Endodermal cell (in vitro differentiated cells): Measurements from ENCODE around the gene BEND7. TPM values are rescaled to one million over a fixed set of nuclear protein-coding genes. Genes with fewer than 3 reads are reported as not detected.

Experiments
- DNase-seq: peaks from one replicate; pipeline ENCODE4 v3.0.0-alpha.2; 2017
- H3K27ac ChIP-seq: 2 replicates; pipeline ENCODE4 v1.5.1; 2013; ENCODE audit warnings: mild to moderate bottlenecking, low read depth, low read length, moderate library complexity
- H3K27me3 ChIP-seq: 2 replicates; pipeline ENCODE4 v1.6.1; 2013; ENCODE audit warnings: mild to moderate bottlenecking, low read length, moderate library complexity; ENCODE audit not compliant: insufficient read depth, control insufficient read depth, poor library complexity, severe bottlenecking
- H3K36me3 ChIP-seq: 2 replicates; pipeline ENCODE4 v1.7.0; 2013; ENCODE audit warnings: mild to moderate bottlenecking, low read length, moderate library complexity; ENCODE audit not compliant: control insufficient read depth, insufficient read depth
- H3K4me1 ChIP-seq: one replicate; pipeline ENCODE4 v1.7.0; 2013; ENCODE audit warnings: low read length; ENCODE audit not compliant: control insufficient read depth, insufficient read depth
- H3K4me3 ChIP-seq: 2 replicates; pipeline ENCODE4 v1.5.1; 2013; ENCODE audit warnings: mild to moderate bottlenecking, low read length, moderate library complexity
- H3K9ac ChIP-seq: 2 replicates; pipeline ENCODE4 v1.6.1; 2013; ENCODE audit warnings: mild to moderate bottlenecking, low read length, moderate library complexity; ENCODE audit not compliant: poor library complexity, severe bottlenecking; ENCODE audit errors: extremely low read depth
- H3K9me3 ChIP-seq: 2 replicates; pipeline ENCODE4 v1.6.1; 2013; ENCODE audit warnings: mild to moderate bottlenecking, low read length, moderate library complexity; ENCODE audit not compliant: control insufficient read depth
- H3K27ac Mint-ChIP-seq: 2 replicates; pipeline ENCODE4 v1.8.0; 2020; ENCODE audit warnings: mixed read lengths
- H3K27me3 Mint-ChIP-seq: 2 replicates; pipeline ENCODE4 v1.8.0; 2021; ENCODE audit warnings: mild to moderate bottlenecking, mixed read lengths; ENCODE audit not compliant: insufficient read depth
- H3K36me3 Mint-ChIP-seq: 2 replicates; pipeline ENCODE4 v1.8.0; 2020; ENCODE audit warnings: low read depth, mixed read lengths
- H3K4me1 Mint-ChIP-seq: 2 replicates; pipeline ENCODE4 v1.8.0; 2020; ENCODE audit warnings: mixed read lengths
- H3K4me3 Mint-ChIP-seq: 2 replicates; pipeline ENCODE4 v1.8.0; 2020; ENCODE audit warnings: mild to moderate bottlenecking, moderate library complexity, mixed read lengths
- H3K9me3 Mint-ChIP-seq: 2 replicates; pipeline ENCODE4 v1.8.0; 2020; ENCODE audit warnings: mild to moderate bottlenecking, mixed read lengths
- CTCF ChIP-seq: fragments of 200-600 bp; sonication (generic); conservative IDR thresholded peaks from 2 replicates; pipeline ENCODE4 v1.5.0; 2021; ENCODE audit warnings: antibody characterized with exemption, mild to moderate bottlenecking
- WGBS, 2 experiments: methylation state at CpG; one replicate each; pipeline versions ENCODE4 v1.1.5 to v1.1.7; 2013; ENCODE audit warnings: missing lambda C conversion rate in 2 of 2, mixed read lengths in 1 of 2; ENCODE audit not compliant: insufficient coverage in 1 of 2, insufficient read length in 1 of 2; 5-methylcytosine and 5-hydroxymethylcytosine counted together
- total RNA-seq, 2 donors: library from RNA; stranded (reverse); fragmentation: NEBNext Ultra II Directional in 1 of 2; extraction: Animal tissue kit (Norgen Biotek cat#: 25700) in 1 of 2; gene quantifications; 2 replicates in 1 of 2; 3 replicates in 1 of 2; pipeline ENCODE4 v1.2.1, GENCODE V29; 2021

The BEND7 gene
- total RNA-seq, 2 donors from 2014 or later: 5.3 to 5.7 TPM

GRCh38 chr10:13517675-13518074, 11.1 kb downstream of the BEND7 start:
- Histone ChIP-seq H3K36me3 (no peaks in the 10 kb centered on the region), H3K4me1 (no peaks in the 10 kb centered on the region), H3K27ac (no peak overlapping the region), H3K9me3 (no peaks in the 10 kb centered on the region), H3K27me3 (peaks cover 25% of the 10 kb centered on the region), H3K9ac (no peak overlapping the region), H3K4me3 (no peak overlapping the region)
- WGBS, 2 experiments: 91 to 94% methylated on average over 10 of the region's 10 CpGs
- H3K4me1 Mint-ChIP-seq: peaks cover 8% of the 10 kb centered on the region
- H3K9me3 Mint-ChIP-seq: no peaks in the 10 kb centered on the region
- no peak for TF ChIP-seq CTCF
- no peak overlapping the region for H3K27ac Mint-ChIP-seq
- H3K4me3 Mint-ChIP-seq: no peak overlapping the region
- no peaks in the 10 kb centered on the region for H3K36me3 Mint-ChIP-seq
- peaks cover 23% of the 10 kb centered on the region for H3K27me3 Mint-ChIP-seq
- no peak for DNase-seq

GRCh38 chr10:13516176-13516575, 12.6 kb downstream of the BEND7 start:
- WGBS, 2 experiments: 87 to 94% methylated on average over 3 to 13 of the region's 13 CpGs

GRCh38 chr10:13515467-13515866, 13.3 kb downstream of the BEND7 start:
- TF ChIP-seq CTCF: no peak
- Histone ChIP-seq H3K9me3 (no peaks in the 10 kb centered on the region), H3K9ac (no peak overlapping the region), H3K4me3 (no peak overlapping the region), H3K27me3 (peaks cover 4% of the 10 kb centered on the region), H3K27ac (no peak overlapping the region), H3K4me1 (no peaks in the 10 kb centered on the region), H3K36me3 (no peaks in the 10 kb centered on the region)
- H3K9me3 Mint-ChIP-seq: no peaks in the 10 kb centered on the region
- H3K27ac Mint-ChIP-seq: no peak overlapping the region
- no peaks in the 10 kb centered on the region for H3K36me3 Mint-ChIP-seq
- 94 to 100% methylated on average over 2 to 5 of the region's 5 CpGs for WGBS, 2 experiments
- H3K27me3 Mint-ChIP-seq: peaks cover 2% of the 10 kb centered on the region
- H3K4me1 Mint-ChIP-seq: peaks cover 8% of the 10 kb centered on the region
- no peak overlapping the region for H3K4me3 Mint-ChIP-seq
- no peak for DNase-seq

More at GRCh38 chr10:13516176-13516575, 12.6 kb downstream of the BEND7 start:
- Histone ChIP-seq H3K9me3 (no peaks in the 10 kb centered on the region), H3K4me1 (no peaks in the 10 kb centered on the region), H3K36me3 (no peaks in the 10 kb centered on the region), H3K27me3 (peaks cover 10% of the 10 kb centered on the region), H3K4me3 (no peak overlapping the region), H3K9ac (no peak overlapping the region), H3K27ac (no peak overlapping the region)
- TF ChIP-seq CTCF: no peak
- peaks cover 9% of the 10 kb centered on the region for H3K27me3 Mint-ChIP-seq
- H3K36me3 Mint-ChIP-seq: no peaks in the 10 kb centered on the region
- no peak overlapping the region for H3K27ac Mint-ChIP-seq
- no peak overlapping the region for H3K4me3 Mint-ChIP-seq
- H3K4me1 Mint-ChIP-seq: peaks cover 8% of the 10 kb centered on the region
- no peaks in the 10 kb centered on the region for H3K9me3 Mint-ChIP-seq
- no peak for DNase-seq
